SK-MEL-5 (cell line): ENCODE data around the gene NNAT. TPM values are rescaled to one million over a fixed set of nuclear protein-coding genes. Genes with fewer than 3 reads are reported as not detected.
"Not testable (repeated sequence)": the region's sequence is repeated elsewhere in the genome, so short reads cannot be mapped to it uniquely, and the experiment has no call there.

Experiments
- DNase-seq: peaks from one replicate; pipeline ENCODE4 v3.0.0-alpha.2; 2016; ENCODE audit warnings: low read depth, low spot score
- in situ Hi-C: cut with HindIII; loops from 2 replicates; pipeline ENCODE4 v1.10.0; 2016; ENCODE audit warnings: low sequenced_read_pairs, high pct_unique_total_duplicates, low pct_unique_long_range_greater_than_20kb
- polyA plus RNA-seq, 2 experiments: library from polyadenylated mRNA; depleted of rRNA; stranded (reverse); fragments of >200 nt; gene quantifications; 2 replicates each; pipeline ENCODE4 v1.2.3, GENCODE V29; 2015
- total RNA-seq: library from RNA; depleted of rRNA; stranded (reverse); fragments of >200 nt; shearing (Covaris generic); gene quantifications from 2 replicates; pipeline ENCODE4 v1.2.3, GENCODE V29; 2014; rRNA removed

Gene NNAT
- not detected in 2 replicates for total RNA-seq
- polyA plus RNA-seq (2015; cell fraction: cytosol; rRNA removed) = not detected in 2 replicates
- not detected in 2 replicates for polyA plus RNA-seq (2015; cell fraction: nucleus; rRNA removed)

GRCh38 chr20:37521061-37521771 lies at the start of gene NNAT:
TSS of gene NNAT (plus strand) at chr20:37521250. CDS start at chr20:37521332, 82 bp downstream.
- in situ Hi-C loops = loop anchor here (25.0 kb wide), 1 partner anchor 259 kb away; the partner anchor contains the start of gene GHRH
- DNase-seq = no peak

- DNase-seq = peak; percentile 18
- in situ Hi-C loops = no loop called here
These were observed 49.3 kb upstream of the NNAT start for GRCh38 chr20:37471741-37472235.

GRCh38 chr20:37472435-37472834 lies 48.6 kb upstream of the NNAT start:
- DNase-seq, in situ Hi-C loops: not testable (repeated sequence)

DNA sequence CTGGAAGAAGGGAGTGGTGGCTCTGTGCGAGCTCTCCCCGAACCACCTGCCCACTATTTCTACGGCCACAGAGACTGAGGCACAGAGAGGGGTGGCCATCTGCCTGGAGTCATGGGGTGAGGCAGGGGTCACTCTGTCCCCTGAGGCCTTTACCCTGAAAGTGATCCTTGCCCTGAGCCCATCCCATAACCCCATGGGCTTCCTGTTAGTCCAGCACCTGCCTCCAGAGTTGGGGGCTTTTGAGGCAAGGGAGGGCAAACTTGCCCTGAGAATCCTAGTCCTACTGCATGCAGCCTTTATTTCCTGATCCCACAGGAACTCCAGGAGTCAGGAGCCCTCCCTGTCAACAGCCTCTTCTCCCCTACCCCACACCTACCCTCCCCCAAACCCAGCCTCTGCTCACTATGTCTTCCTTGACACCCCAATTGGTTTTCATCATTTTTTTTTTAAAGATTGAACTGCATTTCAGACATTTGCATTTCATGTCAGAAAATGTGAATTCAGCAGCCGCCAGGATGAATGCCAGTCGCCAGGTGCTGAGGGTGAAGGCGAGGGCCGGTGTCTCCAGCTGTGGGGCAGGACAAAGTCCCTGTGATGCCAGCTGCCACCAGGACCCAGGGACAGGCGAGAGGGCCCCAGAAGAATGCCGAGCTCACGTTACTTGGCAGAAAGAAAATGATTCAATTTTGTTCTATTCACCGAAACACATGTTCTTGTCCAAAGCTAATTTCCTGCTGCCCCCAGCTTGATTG lies 47.6 kb upstream of the NNAT start:
- no peak for DNase-seq
- in situ Hi-C loops = no loop called here

GRCh38 chr20:37474386-37474785 lies 46.7 kb upstream of the NNAT start:
- in situ Hi-C loops = no loop called here
- DNase-seq = no peak

- in situ Hi-C loops = no loop called here
- no peak for DNase-seq
These were observed 45.8 kb upstream of the NNAT start for GRCh38 chr20:37475252-37475651.

DNA sequence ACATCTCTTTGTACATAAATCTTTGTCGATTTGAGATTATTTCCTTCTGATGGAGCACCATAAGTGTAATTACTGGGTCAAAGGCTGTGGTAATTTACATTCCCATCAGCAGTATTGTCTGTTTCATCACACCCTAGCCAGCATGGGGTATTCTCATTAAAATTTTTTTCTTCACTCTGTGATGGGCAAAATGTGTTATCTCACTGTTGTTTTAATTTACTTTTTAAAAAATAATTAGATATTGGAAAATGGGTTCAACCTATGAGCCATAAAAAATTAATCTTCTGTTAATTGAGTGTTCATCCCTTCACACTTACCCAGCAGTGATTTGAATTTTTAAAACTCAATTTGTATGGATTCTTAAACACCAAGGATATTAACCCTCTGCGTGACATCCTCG lies 44.0 kb upstream of the NNAT start:
- in situ Hi-C loops = no loop called here
- no peak for DNase-seq

GRCh38 chr20:37479266-37479665 lies 41.8 kb upstream of the NNAT start:
- in situ Hi-C loops = no loop called here
- DNase-seq = no peak

GRCh38 chr20:37479925-37480691 lies 40.9 kb upstream of the NNAT start:
- in situ Hi-C loops = no loop called here
- no peak for DNase-seq

GRCh38 chr20:37480919-37481318 lies 40.1 kb upstream of the NNAT start:
- in situ Hi-C loops = no loop called here
- no peak for DNase-seq

DNA sequence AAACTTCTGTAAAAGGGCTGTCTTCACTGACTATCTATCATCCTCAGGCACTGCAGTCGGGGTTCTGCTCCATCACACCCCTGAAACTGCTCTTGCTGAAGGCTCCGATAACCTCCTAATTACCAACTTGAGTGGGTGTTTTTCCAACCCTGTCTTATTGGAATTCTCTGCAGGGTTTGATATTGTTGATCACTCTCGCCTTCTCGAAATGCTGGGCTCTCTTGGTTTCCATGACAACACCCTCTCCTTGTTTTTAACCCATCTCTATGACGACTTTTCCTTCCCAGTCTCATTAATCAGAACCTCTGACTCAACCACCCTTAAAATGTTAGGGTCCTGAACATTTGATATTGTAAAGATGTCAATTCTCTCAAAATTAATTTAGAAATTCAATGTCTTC lies 39.4 kb upstream of the NNAT start:
- no peak for DNase-seq
- in situ Hi-C loops = no loop called here

GRCh38 chr20:37484331-37484730 lies 36.7 kb upstream of the NNAT start:
- DNase-seq = peak; percentile 39
- in situ Hi-C loops = no loop called here

DNA sequence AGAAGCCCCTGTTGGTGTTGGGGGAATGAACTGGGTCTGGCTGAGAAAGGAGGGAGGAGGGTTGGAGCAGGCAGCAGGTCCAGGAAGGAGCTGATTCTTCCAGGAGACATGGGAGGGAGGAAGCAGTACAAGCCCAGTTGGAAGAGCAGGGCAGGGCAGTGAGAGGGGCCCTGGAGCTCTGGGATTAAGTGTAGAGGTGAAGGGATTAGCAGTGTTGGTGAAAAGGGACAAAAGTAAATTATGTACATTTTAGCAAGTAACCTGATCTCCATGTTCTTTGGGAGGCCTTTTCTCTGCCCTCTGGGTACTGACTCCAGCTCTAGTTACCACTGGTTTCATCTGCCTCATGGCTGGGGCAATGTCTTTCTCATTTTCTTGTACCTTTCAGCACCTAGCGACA lies 34.8 kb upstream of the NNAT start:
- DNase-seq, in situ Hi-C loops: not testable (repeated sequence)

DNA sequence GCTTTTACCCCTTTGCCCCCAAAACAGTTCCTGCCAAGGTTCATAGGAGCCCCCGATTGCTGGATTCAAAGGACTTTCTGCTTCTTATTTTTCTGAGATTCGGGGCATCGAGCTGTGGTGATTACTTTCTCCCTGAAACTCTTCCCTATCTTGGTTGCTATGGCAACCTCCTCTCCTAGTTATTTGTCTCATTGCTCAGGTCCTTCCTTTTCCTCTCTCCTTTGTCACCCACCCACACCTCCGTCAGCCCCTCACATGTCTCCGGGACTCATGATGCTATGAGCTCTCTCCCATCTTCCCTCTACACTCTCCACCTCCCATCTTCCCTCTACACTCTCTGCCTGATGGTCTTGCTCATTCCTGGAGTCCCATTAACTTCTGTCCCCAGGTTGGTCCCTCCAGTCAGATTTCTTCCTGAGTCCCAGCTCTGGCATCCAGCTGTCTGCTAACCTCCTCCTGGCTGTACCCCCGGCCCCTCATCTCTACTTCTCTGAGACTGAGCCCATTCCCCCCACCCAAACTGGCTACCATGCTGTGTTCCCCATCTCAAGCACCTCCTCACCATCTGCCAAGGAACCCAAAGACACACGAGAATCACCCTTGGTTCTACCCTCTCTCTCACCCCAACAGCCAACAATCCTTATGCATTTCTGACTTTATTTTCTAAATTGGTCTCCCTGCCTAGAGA lies 30.2 kb upstream of the NNAT start:
- in situ Hi-C loops = no loop called here

GRCh38 chr20:37492096-37492625 lies 28.9 kb upstream of the NNAT start:
- no peak for DNase-seq
- in situ Hi-C loops = no loop called here

More for the DNA sequence above, 30.2 kb upstream of the NNAT start:
- no peak for DNase-seq

- in situ Hi-C loops = no loop called here
- no peak for DNase-seq
These were observed 28.1 kb upstream of the NNAT start for GRCh38 chr20:37492945-37493344.

- in situ Hi-C loops = no loop called here
- no peak for DNase-seq
These were observed 26.7 kb upstream of the NNAT start for GRCh38 chr20:37494301-37494700.
